Keratinocyte (primary cell): ENCODE measurements around the gene SHROOM3.

Experiments
- CTCF ChIP-seq, 3 experiments: IDR thresholded peaks in 1 of 3; conservative IDR thresholded peaks in 1 of 3; optimal IDR thresholded peaks in 1 of 3; 2 replicates in 2 of 3; 3 replicates in 1 of 3; pipeline versions ENCODE3 to v1.5.1; 2011; ENCODE audit warnings: low read length in 3 of 3, mild to moderate bottlenecking in 3 of 3, moderate library complexity in 2 of 3, control low read depth in 1 of 3, inconsistent platforms in 1 of 3; ENCODE audit not compliant: insufficient read depth in 2 of 3; ENCODE audit errors: extremely low read depth in 1 of 3
- EZH2 ChIP-seq: IDR thresholded peaks from one replicate; pipeline ENCODE4 v1.6.1; 2012; ENCODE audit warnings: inconsistent platforms, mild to moderate bottlenecking, low read length, moderate library complexity

DNA sequence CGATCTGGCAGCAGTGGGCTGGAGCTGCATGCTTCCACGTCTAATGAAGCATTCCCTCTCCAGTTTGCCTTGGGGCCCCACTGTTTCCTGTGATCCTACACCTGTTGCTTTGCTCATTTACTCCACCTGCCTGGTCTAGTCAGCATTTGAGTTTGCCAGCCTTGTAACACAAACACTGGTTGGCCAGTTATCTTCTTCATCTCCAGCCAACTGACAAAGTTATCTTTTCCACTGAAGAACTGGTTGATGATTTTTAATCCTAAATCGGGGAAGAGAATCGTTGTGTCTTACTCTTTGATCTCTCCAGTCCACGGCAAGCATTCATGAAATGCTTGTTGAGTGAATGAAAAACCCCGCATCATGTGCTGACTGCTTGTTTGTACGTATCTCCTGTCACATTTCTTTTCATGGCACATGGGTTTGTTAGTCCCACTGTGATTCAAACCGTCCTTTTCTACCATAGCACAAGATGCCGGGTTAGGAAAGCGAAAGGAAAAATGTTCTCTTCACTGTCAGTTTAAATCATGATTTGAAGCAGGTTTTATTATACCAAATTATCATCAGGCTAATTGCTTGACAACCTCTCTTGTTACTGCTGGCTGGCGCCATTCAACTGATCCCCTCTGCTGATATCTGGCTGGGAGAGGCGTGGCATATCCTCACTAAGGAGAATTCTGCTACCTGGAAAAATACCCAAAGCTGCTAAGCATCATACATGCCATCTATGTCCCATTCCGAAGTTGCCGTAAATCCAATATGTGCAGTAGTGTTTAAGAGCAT, 144.8 kb downstream of the SHROOM3 start:
- TF ChIP-seq CTCF (optimal IDR thresholded peaks at IDR 0.05 in 1 of 3, IDR thresholded peaks at IDR 0.05 in 1 of 3, conservative IDR thresholded peaks at IDR 0.05 in 1 of 3; ENCODE audit: extremely low read depth in 1 of 3, insufficient read depth in 2 of 3, low read length in 3 of 3) (no peak), EZH2 (peak; percentile 41)
